Hypothalamus (tissue), 51 donors: ENCODE results near the gene MRPL24.
A peak's percentile ranks its signal among the peaks of the same experiment; 100 is the strongest.
"Not testable (repeated sequence)": the region's sequence is repeated elsewhere in the genome, so short reads cannot be mapped to it uniquely, and the experiment has no call there.

Source experiments
- DNase-seq, 51 donors: peaks; one replicate each; lab custom pipeline; 2025; lab: John Stamatoyannopoulos, UW

Gene MRPL24

DNA sequence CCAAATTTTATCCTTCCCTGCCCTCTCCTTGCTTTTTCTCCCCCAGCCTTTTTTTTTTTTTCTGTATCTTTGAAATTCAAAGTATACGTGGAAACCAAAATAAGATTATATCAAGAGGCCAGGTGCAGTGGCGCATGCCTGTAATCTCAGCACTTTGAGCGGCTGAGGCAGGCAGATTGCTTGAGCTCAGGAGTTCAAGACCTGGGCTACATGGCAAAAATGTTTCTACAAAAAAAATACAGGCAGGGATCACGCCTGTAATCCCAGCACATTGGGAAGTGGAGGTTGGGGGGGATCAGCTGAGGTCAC, 19.9 kb upstream of the MRPL24 start:
- no peak for DNase-seq

DNA sequence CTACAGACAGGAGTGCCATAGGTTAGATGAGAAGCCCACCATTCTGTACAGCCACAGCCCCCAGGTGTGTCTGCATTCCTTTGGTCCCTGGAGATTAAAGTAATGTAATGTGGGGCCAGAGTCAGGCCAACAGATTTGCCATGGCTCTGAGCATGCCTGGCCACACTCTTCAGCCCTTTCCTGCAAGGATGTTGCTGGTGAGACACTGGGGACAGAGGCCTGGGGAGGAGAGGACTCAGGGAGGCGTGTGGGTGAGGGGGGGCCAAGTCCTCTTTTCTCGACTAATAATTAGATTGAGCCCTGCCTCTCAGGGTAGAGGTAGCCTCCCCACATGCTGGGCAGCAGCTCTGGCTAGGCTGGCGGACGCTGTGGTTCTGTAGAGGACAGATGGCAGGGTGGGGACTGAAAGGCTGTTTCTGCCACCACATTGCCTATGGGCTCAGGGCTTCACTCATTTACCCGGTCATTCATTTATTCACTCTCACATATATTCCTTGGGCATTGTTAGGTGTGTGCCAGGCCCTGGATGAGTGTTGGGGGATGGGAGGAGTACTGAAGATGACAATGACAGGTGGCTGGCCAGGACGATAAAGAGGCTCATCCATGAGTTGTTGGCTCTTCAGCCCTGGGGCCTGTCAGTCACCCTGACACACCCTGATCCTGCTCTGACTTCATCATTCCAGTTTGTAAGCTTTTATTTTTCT, 19.4 kb upstream of the MRPL24 start:
- no peak for DNase-seq

DNA sequence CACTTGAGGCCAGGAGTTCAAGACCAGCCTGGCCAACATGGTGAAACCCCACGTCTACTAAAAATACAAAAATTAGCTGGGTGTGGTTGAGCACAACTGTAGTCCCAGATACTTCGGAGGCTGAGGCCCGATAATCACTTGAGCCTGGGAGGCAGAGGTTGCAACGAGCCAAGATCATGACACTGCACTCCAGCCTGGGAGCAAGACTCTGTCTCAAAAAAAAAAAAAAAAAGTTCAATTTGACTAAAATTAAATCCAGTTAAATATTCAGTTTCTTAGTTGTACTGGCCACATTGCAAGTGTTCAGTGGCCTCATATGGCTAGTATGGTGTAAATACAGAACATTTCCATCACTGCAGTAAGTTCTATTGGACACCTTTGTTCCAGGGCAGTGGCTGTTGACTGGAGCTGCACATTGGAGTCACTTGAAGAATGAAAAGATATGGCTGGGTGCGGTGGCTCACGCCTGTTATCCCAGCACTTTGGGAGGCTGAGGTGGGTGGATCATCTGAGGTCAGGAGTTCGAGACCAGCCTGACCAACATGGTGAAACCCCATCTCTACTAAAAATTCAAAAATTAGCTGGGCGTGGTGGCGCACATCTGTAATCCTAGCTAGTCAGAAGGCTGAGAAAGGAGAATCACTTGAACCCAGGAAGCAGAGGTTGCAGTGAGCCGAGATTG, 16.8 kb upstream of the MRPL24 start:
- not testable (repeated sequence) for DNase-seq

DNA sequence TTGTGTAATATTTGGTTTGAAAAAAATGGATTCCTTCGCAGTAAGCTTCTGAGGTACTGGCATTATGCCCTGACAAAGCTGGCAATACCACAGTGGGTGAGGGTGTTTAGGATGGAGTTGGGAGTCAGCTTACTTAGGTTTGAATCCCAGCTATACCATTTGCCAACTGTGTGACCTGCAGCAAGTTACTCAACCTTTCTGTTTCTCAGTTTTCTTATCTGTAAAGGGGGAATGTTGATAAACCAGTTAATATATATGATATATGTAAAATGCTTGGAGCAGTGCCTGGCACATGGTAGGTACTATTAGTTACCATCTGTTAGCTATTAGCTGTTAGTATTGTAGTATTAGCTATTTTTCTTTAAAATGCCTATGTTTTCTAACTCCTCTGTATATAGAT, 15.5 kb upstream of the MRPL24 start:
- DNase-seq = no peak

DNA sequence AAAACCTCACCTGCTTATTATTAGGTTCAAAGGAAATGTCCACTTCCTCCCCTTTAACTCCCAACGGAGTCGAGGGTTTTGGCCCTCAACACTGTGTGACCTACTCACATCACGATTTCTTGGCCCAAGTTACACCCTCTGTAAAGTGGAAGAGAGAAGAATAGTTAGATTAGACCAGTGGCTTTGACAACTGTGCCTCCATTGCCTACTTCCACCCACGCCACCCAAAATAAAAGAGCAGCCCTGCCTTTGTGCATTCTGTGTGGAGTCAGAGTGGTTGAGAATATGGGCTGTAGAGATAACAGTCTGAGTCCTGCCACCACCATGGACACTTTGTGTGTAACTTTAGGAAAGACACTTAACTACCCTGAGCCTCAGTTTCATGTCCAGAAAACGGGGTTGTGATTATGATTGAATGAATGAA, 14.7 kb upstream of the MRPL24 start:
- DNase-seq = no peak

- no peak for DNase-seq
These were observed 13.3 kb upstream of the MRPL24 start for GRCh38 chr1:156754219-156754618.

DNA sequence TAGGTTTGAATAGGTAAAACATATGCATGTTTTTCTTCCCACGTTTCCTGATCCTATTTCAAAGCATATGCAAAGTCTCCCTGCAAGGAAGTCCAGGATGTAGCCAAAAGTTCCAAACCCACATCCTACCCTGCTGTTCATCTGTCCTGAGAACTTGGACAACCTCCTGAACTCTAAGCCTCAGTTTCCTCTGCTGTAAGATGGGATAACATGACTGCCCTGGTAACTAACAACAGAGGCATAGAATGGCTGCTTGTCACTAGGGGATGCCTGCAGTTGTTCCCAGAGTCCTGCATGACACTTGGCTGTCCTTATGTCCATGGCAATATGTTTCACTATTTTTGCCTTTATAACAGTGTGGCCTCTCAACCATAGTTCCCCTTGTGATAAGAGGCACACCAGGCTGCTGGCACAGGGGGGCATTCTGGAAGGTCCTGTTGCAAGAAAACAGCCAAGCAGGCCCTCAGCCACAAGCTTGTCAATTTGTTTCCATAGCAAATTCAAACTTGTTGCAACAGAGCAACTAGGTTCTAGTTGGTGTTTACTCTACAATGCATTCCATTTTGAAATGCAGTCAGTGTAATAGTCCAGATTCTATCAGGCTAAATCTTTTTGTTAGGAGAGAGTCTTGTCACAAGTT, 12.1 kb upstream of the MRPL24 start:
- no peak for DNase-seq

DNA sequence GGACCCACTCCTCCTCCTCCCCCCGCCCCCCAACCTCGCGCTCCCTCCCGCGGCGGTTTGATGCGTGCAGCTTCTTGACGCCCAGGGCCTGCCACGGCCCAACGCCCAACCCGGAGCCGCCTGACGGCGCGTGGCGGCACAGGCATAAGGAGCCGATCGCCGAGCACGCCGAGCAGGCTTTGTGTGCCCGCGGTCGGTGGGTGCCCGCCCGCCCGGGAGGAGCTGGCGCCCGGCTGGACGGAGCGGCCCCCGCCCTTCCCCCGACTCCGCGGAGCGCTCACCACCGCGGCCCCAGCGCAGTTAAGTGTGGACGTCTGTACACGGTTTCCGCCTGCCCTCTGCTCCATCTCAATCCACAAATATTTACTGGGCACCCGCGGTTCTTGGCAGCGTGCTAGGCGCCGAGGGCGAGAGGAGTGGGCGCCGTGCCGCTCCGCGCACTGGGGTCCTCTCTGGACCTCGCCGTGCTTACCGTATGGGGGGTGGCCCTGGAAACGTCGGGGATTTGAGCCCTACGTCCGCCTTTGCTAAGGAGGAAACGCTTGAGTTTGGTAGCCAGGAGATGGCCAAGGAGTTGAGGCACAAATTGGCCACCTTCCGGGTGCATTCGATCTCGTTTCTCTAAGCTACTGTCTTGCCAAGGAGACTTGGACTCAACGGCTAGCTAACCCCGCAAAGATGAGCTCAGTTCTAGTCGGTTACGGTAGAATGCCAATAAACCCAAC, 11.0 kb upstream of the MRPL24 start:
- DNase-seq = peak; percentile 70 to 99 (median 96)

GRCh38 chr1:156751451-156751756, 10.5 kb upstream of the MRPL24 start, which contains the start of gene HDGF:
Gene HDGF, minus strand, starts transcription at chr1:156751675. Its CDS starts 246 bp downstream, at chr1:156751429.
- DNase-seq = peak in 2 of 51 donors; percentile 75

DNA sequence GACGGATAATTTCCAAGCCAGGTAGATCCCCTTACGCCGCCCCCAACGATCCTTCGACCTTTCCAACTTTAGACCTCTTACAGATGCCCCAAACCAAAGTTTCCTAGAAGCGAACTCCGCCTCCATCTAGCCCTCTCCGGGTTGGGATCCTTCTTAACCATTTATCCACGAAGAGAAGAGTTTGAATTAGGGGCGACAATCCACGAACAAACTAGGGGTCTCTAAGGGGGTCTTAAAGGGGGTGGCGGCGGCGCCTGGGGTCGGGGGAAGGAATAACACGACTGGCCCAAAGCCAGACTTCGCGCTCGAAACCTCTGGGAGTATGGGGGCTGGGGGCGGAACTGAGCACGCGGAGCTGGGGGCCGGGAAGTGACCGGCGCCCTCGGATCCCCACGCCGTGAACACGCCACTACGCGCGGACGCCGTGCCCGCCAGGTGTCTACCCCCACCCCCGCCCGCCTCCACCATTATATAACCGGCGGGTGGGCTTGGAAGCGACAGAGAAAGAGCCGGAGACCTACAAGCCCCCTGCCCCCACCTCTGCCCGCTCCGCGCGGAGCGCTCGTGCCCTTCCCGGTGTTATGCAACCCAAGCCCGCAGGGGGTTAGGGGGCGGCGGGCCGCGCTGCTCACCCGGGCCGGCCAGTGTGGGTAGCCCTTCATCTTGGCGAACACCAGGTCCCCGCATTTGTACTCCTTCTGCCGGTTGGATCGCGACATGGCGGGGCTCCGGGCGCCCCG, 10.0 kb upstream of the MRPL24 start:
- DNase-seq = peak in 35 of 51 donors; percentile 25 to 82 (median 60)

DNA sequence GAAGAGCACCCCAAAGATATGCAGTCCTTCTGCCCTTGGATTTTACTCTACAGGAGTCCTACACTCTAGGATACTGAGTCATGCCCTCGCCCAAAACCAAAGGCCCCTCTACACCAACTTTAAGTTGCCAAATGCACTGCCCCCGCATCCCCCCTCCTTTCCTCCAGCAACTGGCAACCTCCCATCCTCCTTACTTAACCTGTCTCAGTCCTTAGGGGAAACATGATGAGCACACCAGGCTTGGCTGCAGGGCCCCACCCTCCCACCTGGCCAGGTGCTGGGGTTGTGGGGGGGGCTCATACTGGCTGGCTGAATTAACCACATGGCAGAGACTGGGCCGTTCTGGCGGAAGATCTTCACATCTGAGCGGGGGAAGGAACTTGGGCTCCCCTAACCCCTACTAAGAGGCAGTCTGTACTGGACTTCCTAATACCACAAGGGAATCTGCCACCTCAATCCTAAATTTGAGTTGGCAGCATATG, 9.3 kb upstream of the MRPL24 start:
- DNase-seq = peak in 6 of 51 donors; percentile 8 to 51 (median 24)

DNA sequence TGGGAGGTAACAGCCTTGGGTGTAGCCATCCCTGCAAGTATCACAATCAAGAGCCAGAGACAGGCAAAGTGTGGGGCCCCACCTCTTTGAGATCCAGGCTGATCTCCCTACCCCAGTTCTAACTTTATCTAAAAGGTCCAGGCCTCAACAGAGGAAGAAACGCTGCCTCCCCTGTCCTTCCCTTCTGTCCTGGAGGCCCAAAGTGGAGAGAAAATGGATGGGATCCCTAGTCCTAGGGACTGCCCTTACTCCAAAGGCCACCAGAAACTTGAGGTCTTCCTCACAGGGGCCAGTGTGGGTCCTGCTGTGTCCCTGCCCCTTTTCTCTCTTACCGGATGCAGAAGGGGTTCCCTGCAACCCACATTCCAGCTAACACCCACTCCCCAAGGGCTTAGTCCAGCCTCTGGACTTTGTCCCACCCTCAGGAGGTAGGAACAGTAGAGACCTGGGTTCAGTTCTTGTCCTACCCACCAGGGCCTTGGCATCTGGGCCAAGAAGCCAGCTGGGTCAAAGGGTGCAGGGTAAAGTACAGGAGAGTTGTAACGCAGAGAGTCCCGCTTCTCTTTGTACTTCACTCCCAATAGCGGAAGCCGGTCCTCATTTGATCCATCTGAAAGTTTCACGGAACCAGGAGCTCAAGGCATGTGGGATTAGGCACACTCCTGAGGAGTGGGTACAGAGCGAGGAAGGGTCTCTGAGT, 8.7 kb upstream of the MRPL24 start:
- DNase-seq = no peak

DNA sequence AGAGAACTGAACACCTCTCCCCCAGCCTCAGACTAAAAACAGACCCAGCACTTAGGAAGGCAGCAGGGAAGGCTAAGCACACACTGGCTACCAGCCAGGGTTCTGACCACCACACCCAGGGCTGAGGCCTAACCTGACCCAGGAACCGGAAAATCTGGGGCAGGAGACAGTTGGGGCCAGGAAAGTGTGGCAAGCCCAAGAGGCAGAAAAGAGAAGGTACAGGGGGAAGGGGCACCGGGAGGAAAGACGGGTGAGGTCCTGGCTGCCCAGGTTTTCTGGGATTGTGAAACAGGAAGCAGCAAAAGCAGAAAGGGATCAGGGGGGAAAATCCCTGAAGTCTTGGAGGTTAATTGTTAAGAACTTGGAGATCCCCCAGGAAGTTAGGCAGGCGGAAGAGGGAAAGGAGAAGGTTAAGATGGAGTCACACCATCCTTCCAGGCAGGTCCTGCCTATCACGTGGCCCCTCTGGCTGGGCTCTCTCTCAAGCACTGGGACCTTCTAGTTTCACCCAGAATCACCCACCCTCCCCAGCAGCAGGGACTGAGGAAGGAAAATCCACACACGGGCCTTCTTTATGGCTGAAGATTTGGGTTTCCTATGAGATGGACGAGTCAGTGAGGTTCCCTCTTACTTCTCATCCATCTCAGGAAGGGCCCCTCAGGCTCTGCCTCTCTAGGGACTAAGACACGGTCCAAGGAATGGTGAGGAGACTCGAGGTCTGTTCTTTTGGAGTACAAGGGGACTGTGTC, 8.0 kb upstream of the MRPL24 start:
- peak in 35 of 51 donors; percentile 10 to 59 (median 34) for DNase-seq

DNA sequence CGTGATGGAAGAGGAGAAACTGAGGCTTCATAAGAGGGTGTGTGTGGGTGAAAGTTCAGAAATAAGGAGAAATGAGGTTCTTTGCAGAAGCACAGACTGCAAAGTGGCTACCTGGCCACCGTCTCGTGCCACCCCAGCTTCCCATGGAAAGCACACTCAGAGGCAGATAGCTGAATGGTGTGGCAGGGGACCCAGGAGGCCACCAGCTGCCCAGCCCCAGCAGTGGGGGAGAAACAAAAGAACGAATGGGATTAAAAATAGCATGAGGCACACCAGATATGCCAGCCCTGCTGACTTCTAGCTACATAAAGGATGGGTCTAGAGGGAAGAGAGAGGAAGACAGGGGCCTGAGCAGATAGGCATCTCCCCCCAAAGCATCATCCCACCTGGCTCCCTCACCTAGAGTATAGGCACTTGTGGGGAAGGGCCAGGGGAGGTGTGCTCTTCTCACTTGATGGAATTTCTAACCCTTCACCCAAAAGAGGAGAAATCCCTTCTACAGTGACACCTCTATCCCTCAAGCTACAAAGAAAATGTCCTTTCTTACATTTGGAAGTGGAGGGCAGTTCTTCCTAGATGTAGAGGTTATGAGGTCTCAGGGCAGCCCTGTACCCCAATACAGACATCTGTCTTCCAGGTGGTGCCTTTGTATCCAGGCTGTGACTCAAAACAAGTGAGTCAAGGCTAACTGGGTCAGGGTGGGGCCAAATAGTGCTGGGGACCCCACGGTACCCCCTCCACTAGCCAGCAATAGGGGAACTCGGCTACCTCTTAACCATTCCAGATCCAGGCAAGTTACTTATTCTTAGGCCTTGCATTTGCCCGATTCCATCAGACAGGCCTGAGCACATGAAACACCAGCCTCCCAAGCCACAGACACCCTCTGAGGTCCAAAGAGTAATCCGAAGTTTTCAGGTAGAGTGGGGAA, 7.1 kb upstream of the MRPL24 start:
- peak in 5 of 51 donors; percentile 11 to 54 (median 31) for DNase-seq

GRCh38 chr1:156746728-156747631, 6.1 kb upstream of the MRPL24 start:
- DNase-seq = peak; percentile 20 to 89 (median 75)

DNA sequence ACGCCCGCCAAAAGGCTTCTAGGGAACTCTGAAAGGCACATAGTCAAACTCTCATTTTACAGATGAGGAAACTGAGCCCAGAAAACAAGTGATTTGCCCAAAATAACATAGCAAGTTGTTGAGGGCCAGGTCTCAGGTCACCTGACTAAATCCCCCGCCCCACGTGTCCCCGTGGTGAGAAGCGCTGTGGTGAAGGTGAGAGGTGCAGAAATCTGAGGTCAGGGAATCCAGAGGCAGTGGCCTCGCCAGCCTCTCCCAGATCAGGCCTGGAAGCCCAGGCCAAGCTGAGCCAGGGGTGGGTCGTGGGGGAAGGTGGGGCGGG, 5.5 kb upstream of the MRPL24 start:
- no peak for DNase-seq

- DNase-seq = no peak
These were observed 5.0 kb upstream of the MRPL24 start for GRCh38 chr1:156745881-156746280.
